Effector CD4-positive, alpha-beta T cell (primary cell): Measurements from ENCODE around the gene DALRD3.
"Not testable (repeated sequence)": the region's sequence is repeated elsewhere in the genome, so short reads cannot be mapped to it uniquely, and the experiment has no call there.

ENCODE experiments used
- DNase-seq: peaks from one replicate; pipeline ENCODE4 v3.0.0-alpha.2; 2020

DALRD3 gene

DNA sequence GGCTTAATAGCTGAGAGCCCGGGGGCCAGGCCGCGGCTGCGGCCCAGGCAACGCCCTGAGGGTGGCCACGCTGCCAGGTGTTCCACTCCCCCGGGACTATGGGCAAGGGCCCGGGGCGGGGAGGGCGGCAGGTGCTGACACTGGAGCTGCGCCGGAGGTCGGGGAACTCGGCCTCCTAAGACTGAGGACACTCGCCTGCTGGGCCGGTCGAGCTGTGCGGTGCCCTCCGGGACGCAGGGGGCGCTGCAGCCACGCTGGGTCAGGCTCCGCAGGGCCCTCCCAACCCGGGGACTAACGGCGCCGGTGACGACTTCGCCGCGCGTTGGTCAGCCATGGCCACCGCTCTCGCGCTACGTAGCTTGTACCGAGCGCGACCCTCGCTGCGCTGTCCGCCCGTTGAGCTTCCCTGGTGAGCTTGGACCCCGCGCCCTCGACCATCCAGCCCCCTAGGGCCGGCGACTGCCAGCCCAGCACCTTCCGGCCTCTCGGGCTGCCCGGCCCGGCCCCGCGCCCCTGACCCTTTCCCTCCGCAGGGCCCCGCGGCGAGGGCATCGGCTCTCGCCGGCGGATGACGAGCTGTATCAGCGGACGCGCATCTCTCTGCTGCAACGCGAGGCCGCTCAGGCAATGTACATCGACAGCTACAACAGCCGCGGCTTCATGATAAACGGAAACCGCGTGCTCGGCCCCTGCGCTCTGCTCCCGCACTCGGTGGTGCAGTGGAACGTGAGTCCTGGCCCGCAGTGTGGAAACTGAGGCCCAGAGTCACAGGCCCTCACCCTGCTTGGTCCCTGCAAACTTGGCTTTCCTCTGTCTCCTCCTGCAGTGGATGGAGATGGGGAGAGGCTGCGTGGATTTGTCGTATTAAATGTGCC, 3.7 kb upstream of the DALRD3 start, which contains the start of gene NDUFAF3:
TSS of gene NDUFAF3 (plus strand) at position 309 of the 875 bp plus-strand sequence. CDS start at position 333, 24 bp downstream.
- DNase-seq: peak; percentile 88

GRCh38 chr3:49021213-49021812, 2.9 kb upstream of the DALRD3 start:
- peak; percentile 98 for DNase-seq

GRCh38 chr3:49020330-49021212, 2.2 kb upstream of the DALRD3 start:
- no peak for DNase-seq

GRCh38 chr3:49019941-49020329, 1.6 kb upstream of the DALRD3 start:
- no peak for DNase-seq

GRCh38 chr3:49018707-49019006, 277 bp upstream of the DALRD3 start:
- no peak for DNase-seq

GRCh38 chr3:49017229-49017970, 980 bp downstream of the DALRD3 start:
- DNase-seq: no peak

GRCh38 chr3:49016414-49017228, 1.8 kb downstream of the DALRD3 start:
- no peak for DNase-seq

DNA sequence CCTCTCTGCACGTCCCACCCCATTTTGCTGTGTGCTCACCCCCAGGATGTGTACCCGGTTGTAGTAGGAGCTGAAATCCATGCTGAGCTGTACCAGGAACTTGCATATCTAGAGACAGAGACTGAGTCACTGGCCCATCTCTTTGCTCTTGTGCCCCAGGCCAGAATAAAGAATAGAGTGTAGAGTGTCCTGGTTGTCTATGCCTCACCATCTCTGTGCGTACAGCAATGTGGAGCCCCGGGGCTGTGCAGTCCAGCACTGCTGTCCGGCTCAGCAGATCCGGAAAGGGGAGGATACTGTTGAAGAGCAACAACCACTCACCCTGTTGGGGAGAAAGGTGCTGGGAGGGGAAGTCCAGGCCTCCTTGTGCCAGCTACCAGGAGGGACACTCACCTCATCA, 2.6 kb downstream of the DALRD3 start:
- DNase-seq: no peak

DNA sequence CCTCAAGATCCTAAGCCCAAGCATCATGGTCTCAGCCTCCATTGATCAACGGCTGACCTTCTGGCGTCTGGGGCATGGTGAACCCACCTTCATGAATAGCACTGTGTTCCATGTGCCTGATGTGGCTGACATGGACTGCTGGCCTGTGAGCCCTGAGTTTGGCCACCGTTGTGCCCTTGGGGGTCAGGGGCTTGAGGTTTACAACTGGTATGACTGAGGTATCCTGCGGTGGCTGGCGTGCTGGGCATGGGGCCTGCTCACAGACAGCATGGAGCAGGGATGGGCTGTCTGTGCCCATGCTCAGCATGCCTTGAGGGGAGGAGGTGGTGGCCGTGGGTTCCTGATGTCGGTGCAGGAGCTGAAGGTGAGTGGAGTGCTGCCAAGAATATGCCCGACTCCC, 3.3 kb downstream of the DALRD3 start:
- DNase-seq: no peak

DNA sequence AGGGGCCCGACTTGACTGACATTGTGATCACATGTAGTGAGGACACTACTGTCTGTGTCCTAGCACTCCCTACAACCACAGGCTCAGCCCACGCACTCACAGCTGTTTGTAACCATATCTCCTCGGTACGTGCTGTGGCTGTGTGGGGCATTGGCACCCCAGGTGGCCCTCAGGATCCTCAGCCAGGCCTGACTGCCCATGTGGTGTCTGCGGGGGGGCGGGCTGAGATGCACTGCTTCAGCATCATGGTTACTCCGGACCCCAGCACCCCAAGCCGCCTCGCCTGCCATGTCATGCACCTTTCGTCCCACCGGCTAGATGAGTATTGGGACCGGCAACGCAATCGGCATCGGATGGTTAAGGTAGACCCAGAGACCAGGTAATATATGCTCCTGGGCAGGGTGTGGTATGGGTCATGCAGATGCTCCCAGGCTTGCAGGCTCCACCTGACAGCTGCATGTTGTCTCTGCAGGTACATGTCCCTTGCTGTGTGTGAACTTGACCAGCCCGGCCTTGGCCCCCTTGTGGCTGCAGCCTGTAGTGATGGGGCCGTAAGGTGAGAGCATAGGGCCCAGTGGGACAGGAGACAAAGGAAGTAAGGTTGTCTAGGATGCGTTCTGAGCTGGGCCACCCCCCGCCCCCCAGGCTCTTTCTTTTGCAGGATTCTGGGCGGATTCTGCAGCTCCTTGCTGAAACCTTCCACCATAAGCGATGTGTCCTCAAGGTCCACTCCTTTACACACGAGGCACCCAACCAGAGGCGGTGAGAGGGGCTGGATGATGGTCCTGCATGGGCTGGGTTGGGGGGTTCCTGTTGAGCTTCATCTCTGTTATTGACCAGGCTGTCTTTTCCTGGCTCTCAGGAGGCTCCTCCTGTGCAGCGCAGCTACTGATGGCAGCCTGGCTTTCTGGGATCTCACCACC, 4.4 kb downstream of the DALRD3 start:
- DNase-seq: no peak

GRCh38 chr3:49013113-49013737, 5.2 kb downstream of the DALRD3 start:
- DNase-seq: no peak

- no peak for DNase-seq
Observed at GRCh38 chr3:49012441-49013017, 5.9 kb downstream of the DALRD3 start.

- no peak for DNase-seq
Observed at GRCh38 chr3:49009396-49009795, 9.0 kb downstream of the DALRD3 start.

GRCh38 chr3:49008627-49009026, 9.8 kb downstream of the DALRD3 start:
- DNase-seq: not testable (repeated sequence)

GRCh38 chr3:49007771-49008528, 10.4 kb downstream of the DALRD3 start:
- DNase-seq: peak; percentile 81

GRCh38 chr3:49007068-49007770, 11.2 kb downstream of the DALRD3 start, which contains the start of gene WDR6:
Gene WDR6, plus strand, starts transcription at chr3:49007391. Its CDS starts 41 bp downstream, at chr3:49007432.
- DNase-seq: peak; percentile 98

- DNase-seq: no peak
Observed at GRCh38 chr3:49006408-49007067, 11.8 kb downstream of the DALRD3 start.

- no peak for DNase-seq
Observed at GRCh38 chr3:49005998-49006397, 12.4 kb downstream of the DALRD3 start.
